ENCODE data around the gene AMBRA1. TPM values are rescaled to one million over a fixed set of nuclear protein-coding genes. Genes with fewer than 3 reads are reported as not detected.

AMBRA1 gene
- total and polyA plus RNA-seq, 2 of the 8 experiments (the other 6 are each of a cell fraction or from before 2014, with no cell fraction given): 14.2 to 37.4 TPM

GRCh38 chr11:46617134-46617971, 23.5 kb upstream of the AMBRA1 start, which contains the start of the genes ATG13 and HARBI1:
TSS of gene ATG13 (plus strand) at chr11:46617553. CDS start at chr11:46644292, 26,739 bp downstream.
TSS of gene HARBI1 (minus strand) at chr11:46617227. CDS start at chr11:46616237, 990 bp downstream.
- Histone ChIP-seq H2AFZ (ENCODE audit: low read length) (peak within 1 kb of the TSS; percentile 96), H2AK5ac (ENCODE audit: low read depth, low read length) (no peak within 1 kb of the TSS), H3K79me2 (ENCODE audit: control insufficient read depth in 1 of 2, insufficient read depth in 2 of 2, low read length in 2 of 2) (peaks cover 0 to 34% of the 10 kb centered on the region in 2 experiments; a peak in 3 of 4 replicates), H2BK20ac (ENCODE audit: low read length) (no peak within 1 kb of the TSS), H3K4me2 (ENCODE audit: insufficient read depth in 1 of 2, low read depth in 2 of 2, low read length in 2 of 2) (peak within 1 kb of the TSS; percentile 81 to 85), H2BK5ac (ENCODE audit: low read depth, low read length) (peak within 1 kb of the TSS; percentile 99), H4K91ac (replicated peaks; ENCODE audit: insufficient read length, low read length) (peak within 1 kb of the TSS; percentile 99), H2BK15ac (ENCODE audit: low read length) (peak within 1 kb of the TSS; percentile 92), H2BK120ac (replicated peaks; ENCODE audit: low read depth, low read length) (no peak within 1 kb of the TSS), H3K23ac (ENCODE audit: insufficient read length) (no peak within 1 kb of the TSS), H3K27ac (ENCODE audit: low read depth, low read length) (peak within 1 kb of the TSS; percentile 98), H3K27me3 (replicated peaks in 1 of 4; ENCODE audit: control insufficient read depth in 3 of 4, extremely low read depth in 1 of 4, insufficient read depth in 3 of 4, low read length in 3 of 4) (no peaks in the 10 kb centered on the region), H3K14ac (ENCODE audit: insufficient read length) (no peak within 1 kb of the TSS), H3K4me1 (replicated peaks in 1 of 4; ENCODE audit: control insufficient read depth in 3 of 4, insufficient read depth in 4 of 4, low read length in 3 of 4) (no peaks in the 10 kb centered on the region; a peak in 1 of 7 replicates), H4K8ac (ENCODE audit: extremely low read depth, insufficient read depth, low read length) (peak within 1 kb of the TSS; percentile 100), H3K4me3 (ENCODE audit: extremely low read depth in 1 of 4, insufficient read depth in 2 of 4, low read depth in 3 of 4, low read length in 4 of 4) (peak within 1 kb of the TSS; percentile 85 to 99 (median 97)), H2BK12ac (ENCODE audit: low read depth, low read length) (peak within 1 kb of the TSS; percentile 92; the same call in 1 of the 2 replicates), H3K56ac (replicated peaks; ENCODE audit: insufficient read length, low read depth, low read length) (peak within 1 kb of the TSS; percentile 94), H3K4ac (replicated peaks; ENCODE audit: insufficient read length, low read depth, low read length) (no peak within 1 kb of the TSS), H3K9ac (replicated peaks in 1 of 4; ENCODE audit: extremely low read depth in 1 of 4, low read depth in 3 of 4, low read length in 3 of 4) (peak within 1 kb of the TSS; percentile 95 to 100 (median 99)), H3K23me2 (ENCODE audit: low read depth, low read length) (no peaks in the 10 kb centered on the region), H3K18ac (ENCODE audit: extremely low read depth, low read length) (peak within 1 kb of the TSS; percentile 88), H4K20me1 (replicated peaks in 1 of 2; ENCODE audit: control insufficient read depth in 1 of 2, insufficient read depth in 2 of 2, low read length in 2 of 2) (no peaks in the 10 kb centered on the region), H3K9me3 (ENCODE audit: insufficient read depth in 2 of 2, low read depth in 1 of 2, low read length in 1 of 2) (no peaks in the 10 kb centered on the region), H3K79me1 (ENCODE audit: low read depth, low read length) (peaks cover 5% of the 10 kb centered on the region; the same call in 1 of the 2 replicates), H3K36me3 (ENCODE audit: control insufficient read depth in 2 of 4, insufficient read depth in 4 of 4, low read length in 3 of 4) (peaks cover 0 to 4% (median 0%) of the 10 kb centered on the region in 4 experiments; a peak in 1 of 8 replicates), H4K5ac (ENCODE audit: insufficient read length, low read depth, low read length) (peak within 1 kb of the TSS; percentile 88)
- ChIA-PET POLR2A (ENCODE audit: partially characterized antibody) (interaction anchor here (0.6 to 2.0 kb wide), 9 partner anchors 11 to 83 kb away, joined by 3 to 6 read pairs (median 4); partner anchors contain the start of genes ARHGAP1 and ZNF408), CTCF (ENCODE audit: partially characterized antibody) (interaction anchor here (0.7 to 2.0 kb wide), 18 partner anchors 9 to 283 kb away, joined by 3 to 6 read pairs (median 4); partner anchors contain the start of genes ARHGAP1 and ZNF408)
- WGBS, 2 experiments (ENCODE audit: extremely low coverage in 1 of 2, insufficient coverage in 1 of 2, insufficient read length in 1 of 2, insufficient replicate concordance in 2 of 2, low coverage in 1 of 2, low lambda C conversion rate in 2 of 2, missing lambda C conversion rate in 1 of 2): 1% methylated on average over 67 of the region's 72 CpGs; no CpG with 5 or more reads in 1 of the 2 experiments
- FAIRE-seq (no peak), DNase-seq (ENCODE audit: low read depth in 1 of 2, low spot score in 2 of 2) (peak; percentile 47 to 90)
- TF ChIP-seq SP2 (IDR thresholded peaks at IDR 0.05; ENCODE audit: low read length): no peak
- peak; percentile 27 for TF ChIP-seq TAF7 (optimal IDR thresholded peaks at IDR 0.05; ENCODE audit: borderline replicate concordance, low read depth, low read length)
- TF ChIP-seq CHD1 (IDR thresholded peaks at IDR 0.05; ENCODE audit: low read depth, low read length): peak; percentile 46; the same call in 1 of the 2 replicates
- TF ChIP-seq ASH2L (IDR thresholded peaks at IDR 0.05; ENCODE audit: low read length): peak; percentile 99
- peak; percentile 34 to 54; a peak in 3 of 4 replicates for TF ChIP-seq RAD21 (IDR thresholded peaks at IDR 0.05 in 1 of 2, conservative IDR thresholded peaks at IDR 0.05 in 1 of 2; ENCODE audit: low read depth in 2 of 2, low read length in 2 of 2)
- peak; percentile 88 for TF ChIP-seq YY1 (IDR thresholded peaks at IDR 0.05; ENCODE audit: low read depth, low read length)
- peak; percentile 75 for TF ChIP-seq TBP (IDR thresholded peaks at IDR 0.05; ENCODE audit: low read depth, low read length)
- TF ChIP-seq BACH1 (IDR thresholded peaks at IDR 0.05; ENCODE audit: low read length): 0 out of 2 replicates have a peak, but pooled peaks have one; percentile 57
- peak in 1 of 2 experiments; percentile 76; a peak in 2 of 4 replicates for TF ChIP-seq SIN3A (conservative IDR thresholded peaks at IDR 0.05 in 1 of 2, IDR thresholded peaks at IDR 0.05 in 1 of 2; ENCODE audit: low read depth in 1 of 2, low read length in 2 of 2)
- peak; percentile 34 for TF ChIP-seq KDM4A (IDR thresholded peaks at IDR 0.05; ENCODE audit: low read depth, low read length, severe bottlenecking)

All from H1 (cell line).